H1 (cell line): ENCODE measurements around the gene CCDC106. TPM values are rescaled to one million over a fixed set of nuclear protein-coding genes. Genes with fewer than 3 reads are reported as not detected.

ENCODE experiments used
- CTCF ChIA-PET: fragments of 300-600 bp; sonication (Branson Sonifier 250); formaldehyde crosslinking; loops from one replicate; lab custom pipeline; 2021; ENCODE audit not compliant: partially characterized antibody; lab: Charles Lee
- POLR2A ChIA-PET: fragments of 300-600 bp; sonication (Branson Sonifier 250); formaldehyde crosslinking; loops from one replicate; lab custom pipeline; 2021; ENCODE audit warnings: inconsistent platforms; ENCODE audit not compliant: partially characterized antibody; lab: Charles Lee
- DNase-seq, 2 experiments: peaks; one replicate each; pipeline versions ENCODE4 v3.0.0 to v3.0.0-alpha.2; 2010 to 2022; ENCODE audit warnings: low spot score in 2 of 2, low read depth in 1 of 2, mixed read lengths in 1 of 2
- FAIRE-seq: peaks from 2 replicates; lab custom pipeline; 2011; peaks lifted over from hg19 to GRCh38; lab: Jason Lieb, UNC
- H2AFZ ChIP-seq: 2 replicates; pipeline ENCODE4 v1.8.1; 2012; ENCODE audit warnings: low read length, inconsistent platforms
- H2AK5ac ChIP-seq: 2 replicates; pipeline ENCODE4 v1.6.1; 2013; ENCODE audit warnings: low read depth, low read length
- H2BK120ac ChIP-seq: replicated peaks from 2 replicates; pipeline ENCODE3; 2013; ENCODE audit warnings: low read depth, low read length, inconsistent platforms
- H2BK12ac ChIP-seq: 2 replicates; pipeline ENCODE4 v1.6.1; 2013; ENCODE audit warnings: low read depth, low read length
- H2BK15ac ChIP-seq: 2 replicates; pipeline ENCODE4 v1.6.1; 2013; ENCODE audit warnings: low read length
- H2BK20ac ChIP-seq: 2 replicates; pipeline ENCODE4 v1.6.1; 2013; ENCODE audit warnings: low read length
- H2BK5ac ChIP-seq: 2 replicates; pipeline ENCODE4 v1.6.1; 2013; ENCODE audit warnings: low read depth, low read length
- H3K14ac ChIP-seq: 2 replicates; pipeline ENCODE4 v1.6.1; 2013; ENCODE audit warnings: inconsistent platforms; ENCODE audit not compliant: insufficient read length
- H3K18ac ChIP-seq: 2 replicates; pipeline ENCODE4 v1.6.1; 2013; ENCODE audit warnings: low read length; ENCODE audit errors: extremely low read depth
- H3K23ac ChIP-seq: 2 replicates; pipeline ENCODE4 v1.6.1; 2013; ENCODE audit warnings: inconsistent platforms; ENCODE audit not compliant: insufficient read length
- H3K23me2 ChIP-seq: 2 replicates; pipeline ENCODE4 v1.6.1; 2013; ENCODE audit warnings: low read depth, low read length
- H3K27ac ChIP-seq: 2 replicates; pipeline ENCODE4 v1.6.1; 2011; ENCODE audit warnings: low read depth, low read length, inconsistent platforms
- H3K27me3 ChIP-seq, 4 experiments: replicated peaks in 1 of 4; 1 replicate in 1 of 4; 2 replicates in 3 of 4; pipeline versions ENCODE4 v1.6.1 to v1.8.1; 2011 to 2013; ENCODE audit warnings: low read length in 3 of 4, mild to moderate bottlenecking in 3 of 4, inconsistent platforms in 2 of 4, mixed read lengths in 2 of 4, moderate library complexity in 1 of 4; ENCODE audit not compliant: control insufficient read depth in 3 of 4, insufficient read depth in 3 of 4; ENCODE audit errors: extremely low read depth in 1 of 4
- H3K36me3 ChIP-seq, 4 experiments: 2 replicates each; pipeline versions ENCODE4 v1.6.1 to v1.8.1; 2011 to 2013; ENCODE audit warnings: mild to moderate bottlenecking in 4 of 4, low read length in 3 of 4, moderate library complexity in 2 of 4, control low read depth in 1 of 4, inconsistent platforms in 1 of 4; ENCODE audit not compliant: insufficient read depth in 4 of 4, control insufficient read depth in 2 of 4
- H3K4ac ChIP-seq: replicated peaks from 2 replicates; pipeline ENCODE3; 2013; ENCODE audit warnings: low read length, low read depth, mixed read lengths, inconsistent platforms; ENCODE audit not compliant: insufficient read length
- H3K4me1 ChIP-seq, 4 experiments: replicated peaks in 1 of 4; 1 replicate in 1 of 4; 2 replicates in 3 of 4; pipeline versions ENCODE4 v1.6.1 to v1.8.1; 2011 to 2013; ENCODE audit warnings: low read length in 3 of 4, inconsistent platforms in 2 of 4, mixed read lengths in 1 of 4; ENCODE audit not compliant: insufficient read depth in 4 of 4, control insufficient read depth in 3 of 4
- H3K4me2 ChIP-seq, 2 experiments: 2 replicates each; pipeline versions ENCODE4 v1.6.1 to v1.8.1; 2011 to 2013; ENCODE audit warnings: low read depth in 2 of 2, low read length in 2 of 2, control low read depth in 1 of 2, inconsistent platforms in 1 of 2, mild to moderate bottlenecking in 1 of 2; ENCODE audit not compliant: insufficient read depth in 1 of 2
- H3K4me3 ChIP-seq, 4 experiments: fragments of 200-600, 300-600 bp in 1 of 4; sonication (generic), shearing (Covaris generic), sonication (Bioruptor Twin) in 1 of 4; 2 replicates each; pipeline versions ENCODE4 v1.5.1 to v1.8.1; 2011 to 2016; ENCODE audit warnings: low read length in 4 of 4, low read depth in 3 of 4, control low read depth in 2 of 4, inconsistent platforms in 2 of 4, mild to moderate bottlenecking in 2 of 4, mixed read lengths in 1 of 4, moderate library complexity in 1 of 4; ENCODE audit not compliant: insufficient read depth in 2 of 4; ENCODE audit errors: extremely low read depth in 1 of 4
- H3K56ac ChIP-seq: replicated peaks from 2 replicates; pipeline ENCODE3; 2013; ENCODE audit warnings: low read depth, mild to moderate bottlenecking, mixed read lengths, low read length, inconsistent platforms; ENCODE audit not compliant: insufficient read length
- H3K79me1 ChIP-seq: 2 replicates; pipeline ENCODE4 v1.6.1; 2013; ENCODE audit warnings: low read depth, low read length, control low read depth
- H3K79me2 ChIP-seq, 2 experiments: 2 replicates each; pipeline versions ENCODE4 v1.6.1 to v1.8.1; 2012 to 2013; ENCODE audit warnings: low read length in 2 of 2, mild to moderate bottlenecking in 2 of 2, inconsistent platforms in 1 of 2; ENCODE audit not compliant: insufficient read depth in 2 of 2, control insufficient read depth in 1 of 2
- H3K9ac ChIP-seq, 4 experiments: replicated peaks in 1 of 4; 1 replicate in 1 of 4; 2 replicates in 3 of 4; pipeline versions ENCODE4 v1.6.1 to v1.8.1; 2011 to 2013; ENCODE audit warnings: low read depth in 3 of 4, low read length in 3 of 4, control low read depth in 2 of 4, mild to moderate bottlenecking in 2 of 4, moderate library complexity in 2 of 4, inconsistent platforms in 1 of 4; ENCODE audit errors: extremely low read depth in 1 of 4
- H3K9me3 ChIP-seq, 2 experiments: 2 replicates each; pipeline versions ENCODE4 v1.6.1 to v1.8.1; 2012 to 2013; ENCODE audit warnings: mild to moderate bottlenecking in 2 of 2, moderate library complexity in 2 of 2, control low read depth in 1 of 2, inconsistent platforms in 1 of 2, low read depth in 1 of 2, low read length in 1 of 2, mixed read lengths in 1 of 2; ENCODE audit not compliant: insufficient read depth in 2 of 2
- H4K20me1 ChIP-seq, 2 experiments: replicated peaks in 1 of 2; 2 replicates each; pipeline versions ENCODE3 to v1.8.1; 2011 to 2013; ENCODE audit warnings: inconsistent platforms in 2 of 2, low read length in 2 of 2, mild to moderate bottlenecking in 1 of 2; ENCODE audit not compliant: insufficient read depth in 2 of 2, control insufficient read depth in 1 of 2
- H4K5ac ChIP-seq: 2 replicates; pipeline ENCODE4 v1.6.1; 2013; ENCODE audit warnings: low read length, low read depth, mixed read lengths, inconsistent platforms; ENCODE audit not compliant: insufficient read length
- H4K8ac ChIP-seq: 2 replicates; pipeline ENCODE4 v1.8.0; 2013; ENCODE audit warnings: mild to moderate bottlenecking, moderate library complexity, low read length, inconsistent platforms; ENCODE audit not compliant: insufficient read depth; ENCODE audit errors: extremely low read depth
- H4K91ac ChIP-seq: replicated peaks from 2 replicates; pipeline ENCODE3; 2013; ENCODE audit warnings: low read length, mixed read lengths, inconsistent platforms; ENCODE audit not compliant: insufficient read length
- CBX8 ChIP-seq: fragments of 300-800, 300-1000 bp; sonication (generic); IDR thresholded peaks from 2 replicates; pipeline ENCODE4 v1.7.1; 2016; ENCODE audit warnings: low read depth, low read length, borderline replicate concordance
- PHF8 ChIP-seq: fragments of 200-600 bp; sonication (generic); conservative IDR thresholded peaks from 2 replicates; pipeline ENCODE4 v1.7.1; 2012; ENCODE audit warnings: low read depth, mild to moderate bottlenecking, inconsistent platforms, low read length, moderate library complexity
- RBBP5 ChIP-seq: IDR thresholded peaks from 2 replicates; pipeline ENCODE4 v1.7.1; 2012; ENCODE audit warnings: low read depth, mild to moderate bottlenecking, inconsistent platforms, low read length, moderate library complexity, borderline replicate concordance
- WGBS, 2 experiments: shearing (Covaris generic) in 1 of 2; methylation state at CpG; one replicate each; pipeline versions ENCODE4 v1.1.6 to v1.1.7; 2013 to 2015; ENCODE audit warnings: low lambda C conversion rate in 2 of 2, mixed read lengths in 2 of 2, inconsistent platforms in 1 of 2, low coverage in 1 of 2, missing lambda C conversion rate in 1 of 2; ENCODE audit not compliant: insufficient replicate concordance in 2 of 2, insufficient coverage in 1 of 2, insufficient read length in 1 of 2; ENCODE audit errors: extremely low coverage in 1 of 2, missing lambda C conversion rate in 1 of 2; 5-methylcytosine and 5-hydroxymethylcytosine counted together
- polyA plus RNA-seq, 7 experiments: library from polyadenylated mRNA; depleted of rRNA in 3 of 7; stranded (reverse) in 5 of 7; unstranded in 2 of 7; fragments of >200 nt in 5 of 7; fragments of 200-250 nt in 2 of 7; gene quantifications; 1 replicate in 5 of 7; 2 replicates in 1 of 7; 4 replicates in 1 of 7; pipeline versions ENCODE4 v1.2.1 to v1.2.3, GENCODE V29; 2011 to 2013; ENCODE audit warnings: missing spikeins in 2 of 7, mixed read lengths in 2 of 7
- total RNA-seq: library from RNA; stranded (reverse); fragmentation: NEBNext Ultra II Directional; extraction: Animal tissue kit (Norgen Biotek cat#: 25700); gene quantifications from 2 replicates; pipeline ENCODE4 v1.2.1, GENCODE V29; 2021
- TF ChIP-seq, protein P1 (sequence below): IDR thresholded peaks from 2 replicates; pipeline ENCODE4 v1.6.1; 2012; ENCODE audit warnings: inconsistent platforms

The CCDC106 gene
- total and polyA plus RNA-seq, 2 of the 8 experiments (the other 6 are each of a cell fraction or from before 2014, with no cell fraction given) = 12.0 to 20.1 TPM

- no peaks in the 10 kb centered on the region for H3K27me3 ChIP-seq
- H3K4me1 ChIP-seq = peaks cover 0 to 22% (median 12%) of the 10 kb centered on the region in 4 experiments; a peak in 6 of 7 replicates
- no peak overlapping the region for H2AFZ ChIP-seq
- peaks cover 11% of the 10 kb centered on the region for H3K79me1 ChIP-seq
- no peak for TF ChIP-seq CBX8
- 0 out of 2 replicates have a peak, but pooled peaks have one; percentile 18 for TF ChIP-seq PHF8
- TF ChIP-seq RBBP5 = no peak
- TF ChIP-seq, protein P1, sequence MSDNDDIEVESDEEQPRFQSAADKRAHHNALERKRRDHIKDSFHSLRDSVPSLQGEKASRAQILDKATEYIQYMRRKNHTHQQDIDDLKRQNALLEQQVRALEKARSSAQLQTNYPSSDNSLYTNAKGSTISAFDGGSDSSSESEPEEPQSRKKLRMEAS = 0 out of 2 replicates have a peak, but pooled peaks have one; percentile 30
- no peak overlapping the region for H4K5ac ChIP-seq
- H3K23ac ChIP-seq = no peak overlapping the region
- H2BK120ac ChIP-seq = peak overlapping the region; percentile 13
- H4K91ac ChIP-seq = no peak overlapping the region
- H2BK12ac ChIP-seq = no peak overlapping the region
- H3K27ac ChIP-seq = peak overlapping the region; percentile 48
- no peak for DNase-seq
- peaks cover 4 to 21% of the 10 kb centered on the region in 2 experiments; a peak in 3 of 4 replicates for H3K79me2 ChIP-seq
- peak overlapping the region; percentile 90 for H3K56ac ChIP-seq
- H3K14ac ChIP-seq = no peak overlapping the region
- H3K4me2 ChIP-seq = peak overlapping the region; percentile 90 to 99
- no peak overlapping the region for H2BK20ac ChIP-seq
- peaks cover 7 to 13% (median 10%) of the 10 kb centered on the region in 4 experiments for H3K36me3 ChIP-seq
- peaks cover 0 to 7% of the 10 kb centered on the region in 2 experiments for H4K20me1 ChIP-seq
- H3K23me2 ChIP-seq = peaks cover 36% of the 10 kb centered on the region
- peak overlapping the region; percentile 57 for H4K8ac ChIP-seq
- peak overlapping the region; percentile 48; the same call in 1 of the 2 replicates for H3K18ac ChIP-seq
- CTCF ChIA-PET = interaction anchor here (4.0 to 6.9 kb wide), 2 partner anchors 9 to 12 kb away, joined by 18 to 56 read pairs; no protein-coding TSS in a partner anchor
- peak overlapping the region; percentile 74 to 98 (median 88) for H3K4me3 ChIP-seq
- H3K9ac ChIP-seq = peak overlapping the region; percentile 52 to 88 (median 75)
- H3K4ac ChIP-seq = peak overlapping the region; percentile 91
- POLR2A ChIA-PET = interaction anchor here (1.0 to 9.2 kb wide), 3 partner anchors 9 to 22 kb away, joined by 3 to 96 read pairs (median 3); no protein-coding TSS in a partner anchor
- no peak overlapping the region for H2AK5ac ChIP-seq
- H2BK5ac ChIP-seq = 0 out of 2 replicates have a peak overlapping the region, but pooled peaks have one; percentile 35
- FAIRE-seq = no peak
- H2BK15ac ChIP-seq = no peak overlapping the region
- 3% methylated on average over 8 of the region's 15 CpGs; no CpG with 5 or more reads in 1 of the 2 experiments for WGBS, 2 experiments
- no peaks in the 10 kb centered on the region; a peak in 1 of 4 replicates for H3K9me3 ChIP-seq
These were observed 4.2 kb upstream of the CCDC106 start for GRCh38 chr19:55643887-55644176.
